GM23338 (cell line): ENCODE data around the gene PAX5.
"Not testable (repeated sequence)": the region's sequence is repeated elsewhere in the genome, so short reads cannot be mapped to it uniquely, and the experiment has no call there.

Experiments
- POLR2AphosphoS5 ChIP-seq: IDR thresholded peaks from 2 replicates; pipeline ENCODE4 v1.6.1; 2016; ENCODE audit warnings: antibody characterized with exemption, low read depth
- TF ChIP-seq, protein P1 (sequence below), 2 experiments: fragments of 200-600 bp in 1 of 2; sonication (generic) in 1 of 2; conservative IDR thresholded peaks; 2 replicates each; pipeline versions ENCODE4 v1.5.1 to v1.6.1; 2016 to 2017; ENCODE audit warnings: antibody characterized with exemption in 2 of 2, low read depth in 2 of 2, mild to moderate bottlenecking in 2 of 2, moderate library complexity in 1 of 2

- not testable (repeated sequence) for TF ChIP-seq POLR2AphosphoS5
- TF ChIP-seq, protein P1, sequence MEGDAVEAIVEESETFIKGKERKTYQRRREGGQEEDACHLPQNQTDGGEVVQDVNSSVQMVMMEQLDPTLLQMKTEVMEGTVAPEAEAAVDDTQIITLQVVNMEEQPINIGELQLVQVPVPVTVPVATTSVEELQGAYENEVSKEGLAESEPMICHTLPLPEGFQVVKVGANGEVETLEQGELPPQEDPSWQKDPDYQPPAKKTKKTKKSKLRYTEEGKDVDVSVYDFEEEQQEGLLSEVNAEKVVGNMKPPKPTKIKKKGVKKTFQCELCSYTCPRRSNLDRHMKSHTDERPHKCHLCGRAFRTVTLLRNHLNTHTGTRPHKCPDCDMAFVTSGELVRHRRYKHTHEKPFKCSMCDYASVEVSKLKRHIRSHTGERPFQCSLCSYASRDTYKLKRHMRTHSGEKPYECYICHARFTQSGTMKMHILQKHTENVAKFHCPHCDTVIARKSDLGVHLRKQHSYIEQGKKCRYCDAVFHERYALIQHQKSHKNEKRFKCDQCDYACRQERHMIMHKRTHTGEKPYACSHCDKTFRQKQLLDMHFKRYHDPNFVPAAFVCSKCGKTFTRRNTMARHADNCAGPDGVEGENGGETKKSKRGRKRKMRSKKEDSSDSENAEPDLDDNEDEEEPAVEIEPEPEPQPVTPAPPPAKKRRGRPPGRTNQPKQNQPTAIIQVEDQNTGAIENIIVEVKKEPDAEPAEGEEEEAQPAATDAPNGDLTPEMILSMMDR (conservative IDR thresholded peaks at IDR 0.05; ENCODE audit: low read depth in 2 of 2) = not testable (repeated sequence)
Observed at GRCh38 chr9:37081507-37081906, 47.4 kb upstream of the PAX5 start.
